CD4-positive, alpha-beta T cell treated with Interleukin-2 at 100 ng/mL for 4 hours (primary cell): ENCODE results near the gene SYNDIG1.

Source experiments
- DNase-seq: peaks from one replicate; pipeline ENCODE4 v3.0.0-alpha.2; 2020; ENCODE audit warnings: low spot score

The SYNDIG1 gene

GRCh38 chr20:24469116-24469893 lies at the start of gene SYNDIG1:
SYNDIG1 (plus strand) TSS chr20:24469629; CDS start chr20:24543098, 73,469 bp downstream.
- DNase-seq, result no peak

DNA sequence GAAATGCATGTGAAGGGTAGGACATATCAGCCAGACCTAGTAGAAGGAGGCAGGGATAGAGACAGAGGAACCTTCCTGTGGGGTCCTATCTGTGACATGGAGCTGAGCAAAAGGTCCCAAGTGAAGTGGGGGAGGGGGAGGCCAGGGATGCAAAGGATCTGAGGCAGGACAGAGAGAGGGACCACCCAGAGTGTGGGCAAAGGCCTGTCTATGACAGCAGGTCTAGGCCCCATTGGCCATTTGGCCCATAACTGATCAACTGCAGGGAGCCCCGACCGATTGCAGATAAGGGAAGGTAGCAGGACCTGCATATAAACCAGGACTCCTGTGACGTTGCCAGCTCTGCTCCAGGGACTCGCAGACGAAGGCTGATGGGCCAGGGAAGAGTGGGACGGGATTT lies 49.6 kb upstream of the SYNDIG1 start:
- DNase-seq, result no peak

DNA sequence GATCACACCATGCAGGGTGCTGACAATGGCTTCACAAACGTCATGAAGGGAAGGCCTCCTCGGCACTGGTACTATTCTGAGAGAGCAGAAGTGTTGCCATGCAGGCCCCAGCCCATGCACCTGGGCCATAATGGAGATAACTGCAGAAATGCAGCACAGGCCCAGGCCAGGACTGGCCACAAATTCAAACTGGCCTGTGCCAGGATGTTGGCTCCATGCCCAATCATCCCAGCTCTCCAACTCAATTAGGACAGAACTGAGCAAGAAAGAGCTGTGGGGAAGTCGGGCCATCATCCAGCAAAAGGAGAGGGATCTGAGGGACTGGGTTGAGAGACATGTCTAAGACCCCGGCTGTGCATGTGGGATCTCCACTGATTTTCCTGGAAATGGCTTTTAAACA lies 48.9 kb upstream of the SYNDIG1 start:
- DNase-seq, result no peak

DNA sequence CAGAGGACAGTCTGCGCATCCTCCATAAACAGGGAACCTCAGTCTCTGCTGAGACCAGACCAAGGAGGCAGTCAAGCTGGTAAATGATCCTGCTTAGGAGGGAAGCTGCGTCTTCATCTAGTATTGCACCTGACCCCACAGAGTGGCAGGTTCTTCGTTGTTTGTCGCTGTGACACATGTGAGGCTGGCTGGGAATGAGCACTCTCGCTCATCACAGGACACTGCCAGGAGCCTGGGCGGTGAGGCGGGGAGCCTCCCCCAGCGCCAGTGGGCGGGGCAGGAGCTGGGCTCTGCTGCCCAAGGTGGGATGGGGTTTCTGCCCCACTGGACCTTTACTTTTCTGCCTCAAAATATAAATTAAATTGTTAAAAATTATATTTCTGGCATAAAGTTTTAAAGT lies 48.4 kb upstream of the SYNDIG1 start:
- no peak for DNase-seq

DNA sequence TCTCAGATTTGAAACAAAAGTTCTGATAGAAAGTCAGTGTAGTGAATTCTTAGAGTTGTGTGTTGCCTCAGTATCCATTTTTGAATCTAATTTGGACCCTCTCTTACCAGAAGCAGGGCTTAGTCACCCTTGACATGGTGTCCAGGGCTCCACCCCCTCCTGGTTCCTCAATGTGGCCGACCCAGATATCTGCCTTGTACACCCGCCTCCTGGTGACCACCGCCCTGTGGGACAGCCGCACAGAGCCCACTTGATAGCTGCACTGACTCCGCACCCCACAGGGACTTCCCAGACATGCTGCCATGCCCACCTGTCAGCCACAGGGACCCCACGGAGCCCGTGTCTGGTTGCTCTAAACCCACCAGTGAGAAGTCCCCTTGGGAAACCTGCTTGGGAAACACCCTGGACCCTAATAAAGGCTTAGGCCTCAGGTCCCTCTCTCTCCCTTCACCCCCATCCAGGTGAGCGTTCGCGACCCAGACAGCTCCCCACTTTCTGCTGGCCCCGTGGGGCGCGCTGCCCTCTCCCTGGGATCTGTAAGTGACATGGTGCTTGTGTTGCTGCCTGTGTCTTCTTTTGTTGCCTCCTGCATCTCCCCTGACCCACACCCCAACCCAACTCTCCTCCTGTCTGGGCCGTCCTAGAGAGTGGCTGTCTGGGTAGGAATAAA lies 47.2 kb upstream of the SYNDIG1 start:
- no peak for DNase-seq

GRCh38 chr20:24423390-24424313 lies 45.8 kb upstream of the SYNDIG1 start:
- DNase-seq, result no peak

DNA sequence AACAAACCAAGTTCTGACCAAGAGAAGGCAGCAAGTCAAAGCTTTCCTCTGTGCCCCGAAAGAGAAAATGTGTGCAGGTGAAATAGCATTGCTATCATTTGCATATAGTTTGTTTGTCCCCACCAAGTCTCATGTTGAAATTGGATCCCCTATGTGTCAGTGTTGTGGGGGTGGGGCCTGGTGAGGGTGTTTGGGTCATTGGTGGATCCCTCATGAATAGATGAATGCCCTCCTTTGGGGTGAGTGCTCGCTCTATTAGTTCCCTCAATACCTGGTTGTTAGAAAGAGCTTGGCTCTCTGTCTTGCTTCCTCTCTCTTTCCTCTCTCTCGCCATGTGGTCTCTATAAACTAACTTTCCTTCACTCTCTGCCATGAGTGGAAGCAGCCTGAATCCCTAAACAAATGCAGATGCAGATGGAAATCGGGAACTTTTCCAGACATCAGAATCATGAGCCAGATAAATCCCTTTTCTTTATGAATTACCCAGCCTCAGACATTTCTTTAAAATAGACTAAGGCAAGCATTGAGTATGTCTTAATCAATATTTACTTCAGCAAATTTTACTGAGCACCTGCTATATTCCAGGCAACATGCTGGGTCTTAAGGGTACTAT lies 43.8 kb upstream of the SYNDIG1 start:
- DNase-seq, result no peak

DNA sequence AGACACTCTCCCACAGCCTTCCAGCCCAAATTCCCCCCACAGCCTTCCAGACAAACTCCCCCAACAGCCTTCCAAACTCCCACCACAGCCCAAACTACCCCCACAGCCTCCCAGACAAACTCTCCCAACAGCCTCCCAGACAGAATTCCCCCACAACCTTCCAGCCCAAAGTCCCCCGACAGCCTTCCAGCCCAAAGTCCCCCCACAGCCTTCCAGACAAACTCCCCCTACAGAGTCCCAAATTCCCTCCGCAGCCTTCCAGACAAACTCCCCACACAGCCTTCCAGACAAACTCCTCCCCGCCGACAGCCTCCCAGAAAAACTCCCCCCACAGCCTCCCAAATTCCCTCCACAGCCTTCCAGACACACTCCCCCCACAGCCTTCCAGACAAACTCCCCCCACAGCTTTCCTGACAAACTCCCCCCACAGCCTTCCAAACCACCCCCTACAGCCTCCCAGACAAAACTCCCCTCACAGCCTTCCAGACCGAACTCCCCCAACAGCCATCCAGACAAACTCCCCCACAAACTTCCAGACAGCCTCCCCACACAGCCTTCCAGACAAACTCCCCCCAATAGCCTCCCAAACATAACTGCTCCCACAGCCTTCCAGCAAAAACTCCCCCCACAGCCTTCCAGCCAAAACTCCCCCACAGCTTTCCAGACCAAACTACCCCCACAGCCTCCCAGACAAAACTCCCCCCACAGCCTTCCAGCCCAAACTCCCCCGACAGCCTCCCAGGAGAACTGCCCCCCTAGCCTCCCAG lies 38.0 kb upstream of the SYNDIG1 start:
- no peak for DNase-seq

DNA sequence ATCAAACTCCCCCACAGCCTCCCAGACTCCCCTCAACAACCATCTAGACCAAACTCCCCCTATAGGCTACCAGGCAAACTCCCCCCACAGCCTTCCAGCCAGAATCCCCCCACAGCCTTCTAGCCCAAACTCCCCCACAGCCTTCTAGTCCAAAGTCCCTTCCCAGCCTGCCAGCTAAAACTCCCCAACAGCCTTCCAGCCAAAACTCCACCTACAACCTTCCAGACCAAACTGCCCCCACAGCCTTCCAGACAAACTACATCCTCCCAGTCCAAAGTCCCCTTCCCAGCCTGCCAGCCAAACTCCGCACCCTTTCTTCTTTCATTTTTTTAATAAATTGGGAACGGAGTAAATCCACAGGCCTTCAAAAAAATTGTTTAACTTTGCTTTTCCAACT lies 37.4 kb upstream of the SYNDIG1 start:
- DNase-seq, result no peak

DNA sequence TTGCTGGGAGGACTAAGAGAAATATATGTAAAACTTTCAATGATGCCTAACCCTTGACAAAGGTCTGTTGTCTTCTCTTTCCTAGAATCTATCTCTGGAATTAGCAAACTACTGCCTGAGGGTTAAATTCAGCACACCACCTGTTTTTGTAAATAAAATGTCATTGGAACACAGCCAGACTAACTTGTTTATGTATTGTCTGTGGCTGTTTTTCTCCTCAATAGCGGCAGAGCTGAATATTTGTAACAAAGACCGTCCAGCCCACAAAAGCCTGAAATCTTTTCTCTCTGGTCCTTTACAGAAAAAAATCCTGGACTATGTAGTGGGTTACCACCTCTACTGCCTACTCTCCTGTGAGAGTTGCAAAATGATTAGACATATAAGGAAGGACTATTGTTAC lies 33.3 kb upstream of the SYNDIG1 start:
- DNase-seq, result no peak

GRCh38 chr20:24437196-24438082 lies 32.0 kb upstream of the SYNDIG1 start:
- no peak for DNase-seq

GRCh38 chr20:24438331-24438730 lies 31.1 kb upstream of the SYNDIG1 start:
- DNase-seq, result no peak

DNA sequence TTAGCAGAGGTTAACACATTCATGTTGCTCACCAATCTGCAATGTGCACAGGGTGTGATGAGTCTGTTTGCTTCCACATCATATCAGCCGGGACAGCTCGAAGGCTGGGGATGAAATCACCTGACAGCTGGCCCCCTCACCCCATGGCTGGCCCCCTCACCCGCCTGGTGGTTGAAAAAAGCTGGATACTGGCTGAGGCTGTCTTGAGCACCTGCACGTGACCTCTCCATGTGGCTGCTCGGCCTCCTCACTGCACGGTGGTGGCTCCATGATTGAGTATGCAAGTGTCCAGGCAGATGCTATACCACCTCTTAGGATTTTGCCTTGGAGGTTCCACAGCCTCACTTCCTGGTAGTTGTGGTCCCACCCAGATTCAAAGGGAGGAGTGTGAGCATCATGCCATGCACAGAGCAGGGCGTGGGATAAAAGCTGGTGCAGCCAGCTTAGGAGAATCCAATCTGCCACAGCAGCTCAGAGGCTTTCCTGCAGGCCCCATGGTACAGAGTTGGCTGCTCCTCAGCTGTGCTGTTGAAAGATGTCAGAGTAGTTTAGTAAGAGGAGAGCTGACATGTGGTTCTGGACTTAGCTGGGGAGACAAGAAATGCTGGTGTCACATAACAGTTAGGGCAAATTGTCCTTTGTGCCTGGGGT lies 29.6 kb upstream of the SYNDIG1 start:
- no peak for DNase-seq

DNA sequence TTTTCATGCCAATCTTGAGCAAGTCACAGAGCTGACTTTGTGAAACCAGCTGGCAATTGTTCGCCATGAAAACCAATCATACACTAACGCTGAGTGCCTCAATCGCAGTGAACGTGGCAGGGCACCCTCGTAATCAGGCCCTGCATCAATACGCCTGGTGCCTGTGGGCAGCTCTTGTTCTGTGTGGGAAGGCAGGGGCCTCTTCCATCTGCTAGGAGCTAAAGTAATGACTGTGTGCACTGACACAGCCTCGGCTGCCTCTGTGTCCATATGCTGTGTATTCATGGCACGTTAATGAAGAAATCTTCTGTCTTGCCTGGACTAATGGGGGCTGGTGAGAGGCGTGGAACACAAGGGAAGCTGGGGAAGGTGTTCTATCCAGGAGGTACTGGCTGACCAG lies 27.8 kb upstream of the SYNDIG1 start:
- no peak for DNase-seq

GRCh38 chr20:24442909-24443308 lies 26.5 kb upstream of the SYNDIG1 start:
- DNase-seq, result no peak

DNA sequence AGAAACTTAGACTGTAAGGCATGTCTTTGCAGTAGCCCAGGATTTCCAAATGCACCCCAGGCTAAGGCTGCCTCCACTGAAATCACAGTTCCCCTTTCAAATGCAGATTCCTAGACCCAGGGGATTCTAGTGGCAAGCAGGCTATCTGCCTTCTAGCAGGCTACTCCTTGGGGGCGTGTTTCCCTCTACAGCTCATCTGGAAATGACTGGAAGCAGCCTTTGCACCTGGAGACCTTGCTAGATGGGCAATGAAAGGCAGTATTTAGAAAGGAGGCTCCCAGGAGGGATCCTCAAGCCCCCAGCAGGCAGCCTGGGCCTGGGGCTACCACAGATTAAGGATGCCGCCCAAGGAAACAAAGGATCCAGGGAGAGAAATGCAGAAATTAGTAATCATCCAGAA lies 26.0 kb upstream of the SYNDIG1 start:
- no peak for DNase-seq

GRCh38 chr20:24444526-24445190 lies 24.8 kb upstream of the SYNDIG1 start:
- DNase-seq, result no peak

GRCh38 chr20:24445510-24446170 lies 23.8 kb upstream of the SYNDIG1 start:
- DNase-seq, result no peak

- no peak for DNase-seq
Observed at GRCh38 chr20:24446811-24447210, 22.6 kb upstream of the SYNDIG1 start.
